Caco-2 (cell line): Measurements from ENCODE around the gene PPCS. TPM values are rescaled to one million over a fixed set of nuclear protein-coding genes. Genes with fewer than 3 reads are reported as not detected.

Experiments used
- BruUV-seq: library from RNA; stranded (reverse); fragments of 400-500 nt; replicated peaks from 2 replicates; lab custom pipeline; 2021; lab: Mats Ljungman, UMichigan
- CTCF ChIA-PET: fragments of 300-600 bp; sonication (Branson Sonifier 250); formaldehyde crosslinking; loops from one replicate; lab custom pipeline; 2022; ENCODE audit warnings: antibody characterized with exemption; lab: Charles Lee
- POLR2A ChIA-PET: fragments of 300-600 bp; sonication (Branson Sonifier 250); formaldehyde crosslinking; loops from one replicate; lab custom pipeline; 2022; ENCODE audit warnings: antibody characterized with exemption; lab: Charles Lee
- DNase-seq, 2 experiments: peaks; one replicate each; pipeline versions ENCODE4 v3.0.0 to v3.0.0-alpha.2; 2020 to 2022
- H3K27me3 ChIP-seq: replicated peaks from 2 replicates; pipeline ENCODE4 v1.6.0; 2011; ENCODE audit warnings: low read length; ENCODE audit not compliant: control insufficient read depth, insufficient read depth
- H3K36me3 ChIP-seq: 2 replicates; pipeline ENCODE4 v1.5.1; 2011; ENCODE audit warnings: low read length; ENCODE audit not compliant: control insufficient read depth, insufficient read depth
- H3K4me1 ChIP-seq: fragments of 250-450 bp; sonication (Bioruptor Pico); 2 replicates; pipeline ENCODE4 v1.5.1; 2020; ENCODE audit warnings: mild to moderate bottlenecking
- H3K4me3 ChIP-seq: 2 replicates; pipeline ENCODE4 v1.5.1; 2011; ENCODE audit warnings: low read depth, mild to moderate bottlenecking, control low read depth, low read length
- H3K9me3 ChIP-seq: fragments of 250-450 bp; sonication (Bioruptor Pico); 2 replicates; pipeline ENCODE4 v1.5.1; 2020; ENCODE audit warnings: mild to moderate bottlenecking, moderate library complexity
- H3K27ac Mint-ChIP-seq: one replicate; pipeline ENCODE4 v1.8.0; 2022; ENCODE audit warnings: mixed read lengths; ENCODE audit not compliant: unreplicated experiment
- H3K27me3 Mint-ChIP-seq: one replicate; pipeline ENCODE4 v1.8.0; 2022; ENCODE audit warnings: mixed read lengths; ENCODE audit not compliant: insufficient read depth, unreplicated experiment
- H3K36me3 Mint-ChIP-seq: one replicate; pipeline ENCODE4 v1.8.0; 2022; ENCODE audit warnings: mild to moderate bottlenecking, mixed read lengths; ENCODE audit not compliant: insufficient read depth, unreplicated experiment
- H3K4me1 Mint-ChIP-seq: one replicate; pipeline ENCODE4 v1.8.0; 2022; ENCODE audit warnings: low read depth, mixed read lengths; ENCODE audit not compliant: unreplicated experiment
- H3K4me3 Mint-ChIP-seq: one replicate; pipeline ENCODE4 v1.8.0; 2022; ENCODE audit warnings: mild to moderate bottlenecking, moderate library complexity, mixed read lengths; ENCODE audit not compliant: unreplicated experiment
- H3K9me3 Mint-ChIP-seq: one replicate; pipeline ENCODE4 v1.8.0; 2022; ENCODE audit warnings: mixed read lengths; ENCODE audit not compliant: unreplicated experiment
- CTCF ChIP-seq, 2 experiments: fragments of 200-600 bp in 1 of 2; IDR thresholded peaks; 1 replicate in 1 of 2; 2 replicates in 1 of 2; pipeline versions ENCODE4 v1.5.1 to v1.8.0; 2011 to 2022; ENCODE audit warnings: antibody characterized with exemption in 1 of 2, control low read depth in 1 of 2, inconsistent platforms in 1 of 2, low read depth in 1 of 2, low read length in 1 of 2, mild to moderate bottlenecking in 1 of 2, moderate library complexity in 1 of 2; ENCODE audit not compliant: insufficient read depth in 1 of 2, severe bottlenecking in 1 of 2, unreplicated experiment in 1 of 2
- intact Hi-C: fragments of 100-400 bp; cut with micrococcal nuclease; formaldehyde crosslinking; loops from one replicate; pipeline ENCODE4 v1.10.0; 2022; ENCODE audit not compliant: unreplicated experiment
- total RNA-seq: library from RNA; stranded (reverse); gene quantifications from 2 replicates; pipeline ENCODE4 v1.2.3, GENCODE V29; 2022

Gene PPCS
- total RNA-seq, 1 experiment from 2014 or later = 41.0 TPM

GRCh38 chr1:42432714-42433113, 23.6 kb upstream of the PPCS start:
- ChIA-PET CTCF (no interaction called here), POLR2A (no interaction called here)
- DNase-seq = no peak
- BruUV-seq = no TSS peak
- Mint-ChIP-seq H3K27me3 (no peaks in the 10 kb centered on the region), H3K4me3 (no peak overlapping the region), H3K9me3 (no peaks in the 10 kb centered on the region), H3K36me3 (no peaks in the 10 kb centered on the region), H3K4me1 (peaks cover 13% of the 10 kb centered on the region), H3K27ac (no peak overlapping the region)
- H3K4me3 ChIP-seq = no peak overlapping the region
- TF ChIP-seq CTCF (IDR thresholded peaks at IDR 0.05; ENCODE audit: insufficient read depth in 1 of 2, low read depth in 1 of 2, low read length in 1 of 2, severe bottlenecking in 1 of 2, unreplicated experiment in 1 of 2) = no peak
- H3K9me3 ChIP-seq = no peaks in the 10 kb centered on the region
- H3K27me3 ChIP-seq = no peaks in the 10 kb centered on the region
- intact Hi-C loops = no loop called here
- peaks cover 22% of the 10 kb centered on the region for H3K4me1 ChIP-seq
- H3K36me3 ChIP-seq = no peaks in the 10 kb centered on the region

- no peaks in the 10 kb centered on the region for H3K36me3 Mint-ChIP-seq
- H3K4me3 ChIP-seq = no peak overlapping the region
- H3K4me1 ChIP-seq = peaks cover 22% of the 10 kb centered on the region
- no peak overlapping the region for H3K27ac Mint-ChIP-seq
- BruUV-seq = no TSS peak
- H3K27me3 ChIP-seq = no peaks in the 10 kb centered on the region
- H3K9me3 ChIP-seq = no peaks in the 10 kb centered on the region
- ChIA-PET CTCF (no interaction called here), POLR2A (no interaction called here)
- no peaks in the 10 kb centered on the region for H3K36me3 ChIP-seq
- H3K4me1 Mint-ChIP-seq = peaks cover 13% of the 10 kb centered on the region
- no peak for DNase-seq
- H3K9me3 Mint-ChIP-seq = no peaks in the 10 kb centered on the region
- H3K27me3 Mint-ChIP-seq = no peaks in the 10 kb centered on the region
- intact Hi-C loops = no loop called here
- no peak for TF ChIP-seq CTCF (IDR thresholded peaks at IDR 0.05; ENCODE audit: insufficient read depth in 1 of 2, low read depth in 1 of 2, low read length in 1 of 2, severe bottlenecking in 1 of 2, unreplicated experiment in 1 of 2)
- H3K4me3 Mint-ChIP-seq = no peak overlapping the region
Measured at GRCh38 chr1:42433369-42433768, 23.0 kb upstream of the PPCS start.

GRCh38 chr1:42434340-42434739, 22.0 kb upstream of the PPCS start:
- H3K27ac Mint-ChIP-seq = no peak overlapping the region
- Histone ChIP-seq H3K36me3 (no peaks in the 10 kb centered on the region), H3K27me3 (no peaks in the 10 kb centered on the region), H3K9me3 (no peaks in the 10 kb centered on the region), H3K4me3 (no peak overlapping the region), H3K4me1 (peaks cover 22% of the 10 kb centered on the region)
- no peaks in the 10 kb centered on the region for H3K27me3 Mint-ChIP-seq
- no TSS peak for BruUV-seq
- no peaks in the 10 kb centered on the region for H3K9me3 Mint-ChIP-seq
- no peak for TF ChIP-seq CTCF (IDR thresholded peaks at IDR 0.05; ENCODE audit: insufficient read depth in 1 of 2, low read depth in 1 of 2, low read length in 1 of 2, severe bottlenecking in 1 of 2, unreplicated experiment in 1 of 2)
- POLR2A ChIA-PET = no interaction called here
- CTCF ChIA-PET = no interaction called here
- H3K4me1 Mint-ChIP-seq = peaks cover 13% of the 10 kb centered on the region
- H3K4me3 Mint-ChIP-seq = no peak overlapping the region
- no peak for DNase-seq
- H3K36me3 Mint-ChIP-seq = no peaks in the 10 kb centered on the region
- intact Hi-C loops = no loop called here
